Osteocyte (in vitro differentiated cells): ENCODE data around the gene ERAS. TPM values are rescaled to one million over a fixed set of nuclear protein-coding genes. Genes with fewer than 3 reads are reported as not detected.

Experiments used
- DNase-seq: peaks from one replicate; pipeline ENCODE4 v3.0.0; 2021; ENCODE audit warnings: mixed read lengths; ENCODE audit not compliant: unreplicated experiment; ENCODE audit errors: extremely low spot score
- H3K27ac Mint-ChIP-seq: one replicate; pipeline ENCODE4 v1.8.0; 2021; ENCODE audit warnings: mild to moderate bottlenecking, mixed read lengths; ENCODE audit not compliant: unreplicated experiment
- H3K27me3 Mint-ChIP-seq: one replicate; pipeline ENCODE4 v1.8.0; 2021; ENCODE audit warnings: mixed read lengths; ENCODE audit not compliant: unreplicated experiment
- H3K36me3 Mint-ChIP-seq: one replicate; pipeline ENCODE4 v1.8.0; 2021; ENCODE audit warnings: mixed read lengths; ENCODE audit not compliant: unreplicated experiment
- H3K4me1 Mint-ChIP-seq: one replicate; pipeline ENCODE4 v1.8.0; 2021; ENCODE audit warnings: mixed read lengths; ENCODE audit not compliant: unreplicated experiment
- H3K4me3 Mint-ChIP-seq: one replicate; pipeline ENCODE4 v1.8.0; 2021; ENCODE audit warnings: mild to moderate bottlenecking, moderate library complexity, mixed read lengths; ENCODE audit not compliant: unreplicated experiment
- H3K9me3 Mint-ChIP-seq: one replicate; pipeline ENCODE4 v1.8.0; 2021; ENCODE audit warnings: mixed read lengths; ENCODE audit not compliant: unreplicated experiment
- CTCF ChIP-seq: fragments of 200-600 bp; sonication (generic); IDR thresholded peaks from 2 replicates; pipeline ENCODE4 v1.5.0; 2021; ENCODE audit warnings: antibody characterized with exemption, mild to moderate bottlenecking, moderate library complexity
- total RNA-seq: library from RNA; stranded (reverse); gene quantifications from 2 replicates; pipeline ENCODE4 v1.2.1, GENCODE V29; 2021

The ERAS gene
- total RNA-seq, 1 donor from 2014 or later: not detected

GRCh38 chrX:48824066-48824465 is 2.2 kb upstream of the ERAS start:
- DNase-seq: no peak
- Mint-ChIP-seq H3K27ac (no peak overlapping the region), H3K9me3 (no peaks in the 10 kb centered on the region), H3K36me3 (peaks cover 12% of the 10 kb centered on the region), H3K27me3 (no peaks in the 10 kb centered on the region), H3K4me3 (no peak overlapping the region), H3K4me1 (no peaks in the 10 kb centered on the region)
- TF ChIP-seq CTCF: no peak

- H3K9me3 Mint-ChIP-seq: no peaks in the 10 kb centered on the region
- H3K4me1 Mint-ChIP-seq: no peaks in the 10 kb centered on the region
- H3K27me3 Mint-ChIP-seq: peaks cover 4% of the 10 kb centered on the region
- H3K36me3 Mint-ChIP-seq: peaks cover 12% of the 10 kb centered on the region
- no peak overlapping the region for H3K4me3 Mint-ChIP-seq
- H3K27ac Mint-ChIP-seq: no peak overlapping the region
- TF ChIP-seq CTCF: no peak
- DNase-seq: no peak
These were observed 752 bp downstream of the ERAS start for GRCh38 chrX:48826876-48827653.

- no peaks in the 10 kb centered on the region for H3K4me1 Mint-ChIP-seq
- H3K9me3 Mint-ChIP-seq: no peaks in the 10 kb centered on the region
- no peak for DNase-seq
- H3K27ac Mint-ChIP-seq: no peak overlapping the region
- peaks cover 6% of the 10 kb centered on the region for H3K27me3 Mint-ChIP-seq
- no peak overlapping the region for H3K4me3 Mint-ChIP-seq
- peaks cover 12% of the 10 kb centered on the region for H3K36me3 Mint-ChIP-seq
- TF ChIP-seq CTCF: no peak
These were observed 1.3 kb downstream of the ERAS start for GRCh38 chrX:48827654-48827968.

- no peaks in the 10 kb centered on the region for H3K4me1 Mint-ChIP-seq
- DNase-seq: no peak
- H3K4me3 Mint-ChIP-seq: no peak overlapping the region
- peaks cover 12% of the 10 kb centered on the region for H3K36me3 Mint-ChIP-seq
- TF ChIP-seq CTCF: no peak
- no peaks in the 10 kb centered on the region for H3K9me3 Mint-ChIP-seq
- H3K27me3 Mint-ChIP-seq: peaks cover 19% of the 10 kb centered on the region
- no peak overlapping the region for H3K27ac Mint-ChIP-seq
These were observed 2.9 kb downstream of the ERAS start for GRCh38 chrX:48829016-48829735.

GRCh38 chrX:48831136-48831908 is 5.0 kb downstream of the ERAS start:
- TF ChIP-seq CTCF: no peak
- Mint-ChIP-seq H3K9me3 (peaks cover 1% of the 10 kb centered on the region), H3K27ac (no peak overlapping the region), H3K4me1 (peaks cover 5% of the 10 kb centered on the region), H3K4me3 (no peak overlapping the region), H3K27me3 (peaks cover 33% of the 10 kb centered on the region), H3K36me3 (peaks cover 5% of the 10 kb centered on the region)
- no peak for DNase-seq
